GM19438 (cell line): Measurements from ENCODE around the gene CLDN18.

Experiments
- ATAC-seq: cut with Tn5 transposase; IDR thresholded peaks from one replicate; pipeline ENCODE4 v1.9.1; 2021; ENCODE audit warnings: low read depth; ENCODE audit not compliant: unreplicated experiment

The CLDN18 gene

DNA sequence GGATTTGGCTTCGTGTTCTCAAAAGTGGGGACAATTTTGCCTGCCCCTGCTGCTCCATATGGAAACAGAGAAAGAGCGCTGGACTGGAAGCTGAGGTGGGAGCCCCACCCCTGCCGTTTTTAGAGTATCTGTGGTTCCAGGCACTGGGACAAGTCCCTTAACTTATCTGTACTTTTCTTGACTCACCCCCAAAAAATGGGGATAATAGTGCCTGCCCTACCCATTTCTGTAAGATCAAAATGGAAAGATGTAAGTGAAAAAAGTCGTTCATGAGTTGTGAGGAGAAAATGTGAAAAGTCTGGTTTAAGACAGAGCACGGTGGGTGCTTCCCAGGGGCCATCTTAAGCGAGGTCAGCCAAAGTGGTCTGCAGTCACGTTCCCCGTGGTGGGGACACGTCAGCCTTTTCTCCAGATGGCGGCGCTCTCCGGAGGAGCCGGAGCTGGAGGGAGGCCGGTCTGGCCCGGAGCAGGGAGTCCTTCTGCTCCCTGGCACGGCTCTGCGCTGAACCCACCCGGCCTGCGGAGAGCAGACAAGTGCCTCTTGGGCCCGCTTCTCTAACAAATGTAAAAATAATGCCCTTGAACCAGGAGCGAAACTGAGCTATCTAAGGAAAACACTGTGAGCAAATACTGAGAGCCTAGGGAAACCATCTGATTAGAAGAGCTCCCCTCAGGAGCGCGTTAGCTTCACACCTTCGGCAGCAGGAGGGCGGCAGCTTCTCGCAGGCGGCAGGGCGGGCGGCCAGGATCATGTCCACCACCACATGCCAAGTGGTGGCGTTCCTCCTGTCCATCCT is at the start of gene CLDN18:
Gene CLDN18, plus strand, starts transcription at position 690 of the 797 bp plus-strand sequence. Its CDS starts 61 bp downstream, at position 751.
- no peak for ATAC-seq

- ATAC-seq, result no peak
Observed at GRCh38 chr3:137962251-137962650, 47.7 kb upstream of the CLDN18 start.

- ATAC-seq, result no peak
Observed at GRCh38 chr3:137963463-137963862, 46.5 kb upstream of the CLDN18 start.

DNA sequence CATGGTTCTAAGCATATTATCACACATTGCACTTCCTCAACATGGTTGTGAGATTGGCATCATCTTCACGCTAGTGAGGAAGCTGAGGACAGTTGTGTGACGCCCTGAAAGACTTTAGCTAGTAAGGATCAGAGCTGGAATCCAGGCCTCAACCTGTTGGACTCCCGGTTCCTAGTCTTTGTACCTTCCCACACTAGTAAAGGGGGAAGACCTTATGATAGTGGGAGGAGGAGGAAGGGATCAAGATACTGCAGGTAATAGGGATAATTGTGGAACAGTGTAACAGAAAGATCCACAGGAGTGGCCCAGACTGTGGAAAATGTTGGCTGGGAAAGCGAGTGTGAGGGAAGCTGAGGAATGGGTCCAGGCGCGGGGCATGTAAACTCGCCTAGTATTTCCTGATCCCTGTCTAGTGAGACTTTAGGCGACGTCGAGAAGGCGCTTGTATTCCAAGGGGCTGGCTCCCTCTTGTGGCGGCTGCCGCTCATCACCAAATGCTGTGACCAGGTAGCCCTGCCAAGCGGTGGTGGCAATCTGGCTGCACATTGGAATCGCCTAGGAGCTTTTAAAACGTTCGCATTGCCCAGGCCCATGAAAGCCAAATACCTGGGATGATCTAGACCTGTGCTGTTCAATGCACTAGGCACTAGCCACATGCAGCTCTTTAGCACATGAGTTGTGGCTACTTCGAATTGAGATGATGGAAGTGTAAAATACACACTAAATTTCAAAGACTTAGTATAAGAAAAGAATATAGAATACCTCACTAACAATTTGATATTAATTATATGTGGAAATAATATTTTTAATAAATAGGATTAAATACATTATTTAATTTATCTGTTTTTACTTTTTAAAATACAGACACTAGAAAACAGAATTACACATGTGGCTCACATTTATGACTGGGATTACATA is 38.8 kb upstream of the CLDN18 start:
- ATAC-seq, result peak; percentile 98

DNA sequence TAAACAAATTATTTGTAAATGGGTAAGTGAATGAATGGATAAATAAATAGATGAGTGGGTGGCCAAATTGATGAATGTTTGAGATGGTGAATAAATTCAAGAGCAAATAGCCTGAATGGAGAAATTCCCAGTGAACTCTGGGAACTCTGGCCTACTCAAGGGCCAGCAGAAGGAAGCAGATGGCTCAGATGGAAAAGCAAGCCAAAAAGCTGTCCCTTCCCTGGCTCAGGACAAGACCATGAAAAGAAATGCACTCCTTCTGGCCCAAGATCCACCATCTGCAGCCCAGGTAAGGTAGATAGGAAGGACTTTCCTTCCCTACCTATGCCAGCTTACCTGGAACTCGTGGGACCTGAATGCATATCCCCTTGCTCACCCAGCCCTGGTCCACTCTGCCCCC is 37.6 kb upstream of the CLDN18 start:
- no peak for ATAC-seq

DNA sequence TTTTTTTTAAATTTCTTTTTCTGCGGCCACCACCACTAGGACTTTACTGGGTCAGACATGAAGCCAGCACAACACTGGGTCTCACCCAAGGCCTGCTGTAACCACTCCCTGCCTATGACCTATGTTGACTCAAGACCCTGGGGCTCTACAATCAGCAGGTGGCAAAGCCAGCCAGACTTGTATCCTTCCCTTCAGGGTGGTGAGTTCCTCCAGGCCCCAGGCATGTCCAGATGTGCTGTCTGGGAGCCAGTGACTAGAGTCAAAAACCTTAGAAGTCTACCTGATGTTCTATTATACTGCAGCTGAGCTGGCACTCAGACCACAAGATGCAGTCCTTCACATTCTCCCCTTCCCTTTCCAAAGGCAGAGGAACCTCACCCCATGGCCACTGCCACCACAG is 31.6 kb upstream of the CLDN18 start:
- no peak for ATAC-seq

DNA sequence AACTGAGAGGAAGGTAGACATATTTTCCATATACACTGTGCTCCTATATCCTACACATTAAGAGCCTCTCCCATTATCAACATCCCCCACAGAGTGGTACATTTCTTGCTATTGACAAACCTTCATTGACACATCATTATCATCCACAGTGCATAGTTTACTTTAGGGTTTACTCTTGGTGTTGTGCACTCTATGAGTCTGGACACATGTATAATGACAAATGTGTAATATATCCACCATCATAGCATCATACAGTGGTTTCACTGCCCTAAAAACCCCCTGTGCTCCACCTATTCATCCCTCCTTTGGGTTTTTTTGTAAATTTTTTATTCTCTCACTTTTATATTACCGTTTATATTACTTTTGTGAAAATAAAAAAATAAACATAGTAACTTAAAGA is 22.2 kb upstream of the CLDN18 start:
- ATAC-seq, result no peak

GRCh38 chr3:137988152-137988551 is 21.8 kb upstream of the CLDN18 start:
- peak; percentile 85 for ATAC-seq

- peak; percentile 60 for ATAC-seq
Observed at GRCh38 chr3:137988982-137989381, 21.0 kb upstream of the CLDN18 start.

GRCh38 chr3:137990427-137990826 is 19.5 kb upstream of the CLDN18 start:
- no peak for ATAC-seq

GRCh38 chr3:137992592-137992991 is 17.4 kb upstream of the CLDN18 start:
- no peak for ATAC-seq

DNA sequence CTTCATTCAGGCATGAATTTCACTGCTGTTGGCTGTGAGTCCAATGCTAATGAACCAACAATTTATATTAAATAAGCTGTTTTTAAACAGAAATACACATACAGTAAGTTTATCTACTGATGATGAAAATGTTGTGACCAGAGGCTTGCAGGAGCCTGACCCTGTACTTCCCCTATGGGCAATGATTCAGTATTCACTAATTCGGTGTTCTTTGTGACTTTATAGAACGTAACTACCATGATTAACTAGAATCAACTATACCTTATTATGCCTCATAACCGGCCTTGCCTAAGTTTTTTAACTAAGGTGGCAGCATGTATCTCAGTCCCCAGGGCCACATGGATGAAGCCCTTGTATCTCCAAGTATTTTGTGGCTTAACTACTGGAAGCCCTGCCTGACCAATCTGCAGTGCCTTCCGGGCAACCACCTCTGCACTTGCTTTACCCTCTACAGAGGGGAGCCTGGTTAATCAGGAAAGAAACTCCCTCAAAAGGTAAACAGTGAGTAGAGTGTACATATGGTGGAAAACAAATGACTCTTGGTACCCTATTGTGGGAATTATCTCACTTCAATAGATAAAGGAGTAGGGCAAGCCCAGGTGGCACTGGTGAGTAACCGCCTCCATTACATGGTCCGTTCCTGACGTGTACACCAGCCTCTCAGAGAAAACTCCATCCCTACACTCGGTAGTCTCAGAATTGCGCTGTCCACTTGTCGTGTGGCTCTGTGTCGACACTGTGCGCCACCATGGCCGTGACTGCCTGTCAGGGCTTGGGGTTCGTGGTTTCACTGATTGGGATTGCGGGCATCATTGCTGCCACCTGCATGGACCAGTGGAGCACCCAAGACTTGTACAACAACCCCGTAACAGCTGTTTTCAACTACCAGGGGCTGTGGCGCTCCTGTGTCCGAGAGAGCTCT is 11.6 kb upstream of the CLDN18 start:
- ATAC-seq, result no peak

DNA sequence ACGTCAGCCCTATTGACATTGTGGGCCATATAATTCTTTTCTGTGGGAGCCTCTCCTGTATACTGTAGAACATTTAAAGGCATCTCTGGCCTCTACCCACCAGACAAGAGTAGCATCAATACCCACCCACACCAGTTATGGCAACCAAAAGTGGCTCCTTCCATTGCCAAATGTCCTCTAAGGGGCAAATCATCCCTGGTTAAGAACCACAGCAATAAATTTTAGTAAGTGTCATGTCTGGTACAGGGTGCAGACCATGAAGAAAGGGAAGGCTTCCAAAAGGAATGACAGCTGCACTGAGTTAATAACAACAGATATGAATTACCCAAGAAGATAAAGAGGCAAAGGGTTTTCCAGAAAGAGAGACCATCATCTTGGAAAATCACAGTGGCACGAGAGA is 6.9 kb upstream of the CLDN18 start:
- ATAC-seq, result no peak

- no peak for ATAC-seq
Observed at GRCh38 chr3:138005627-138006026, 4.3 kb upstream of the CLDN18 start.

DNA sequence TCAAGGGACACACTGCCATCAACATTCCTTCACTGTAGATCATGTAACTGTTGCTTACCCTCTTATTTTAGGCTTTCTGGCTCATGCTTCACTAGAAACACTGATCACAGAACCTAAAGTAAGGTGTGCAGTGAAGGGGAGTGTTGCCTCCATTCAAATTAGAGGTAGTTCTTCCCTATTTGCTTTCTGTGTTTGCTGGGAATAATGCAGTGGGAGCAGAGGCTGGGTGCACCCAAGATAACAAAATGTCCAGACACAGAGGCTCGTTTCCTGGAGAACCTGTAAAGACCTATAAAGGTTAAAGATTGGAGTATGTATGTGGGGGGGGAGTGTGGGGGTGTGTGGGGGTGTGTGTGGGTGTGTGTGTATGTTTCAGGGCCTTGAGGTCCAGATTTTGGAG is 2.1 kb upstream of the CLDN18 start:
- no peak for ATAC-seq

DNA sequence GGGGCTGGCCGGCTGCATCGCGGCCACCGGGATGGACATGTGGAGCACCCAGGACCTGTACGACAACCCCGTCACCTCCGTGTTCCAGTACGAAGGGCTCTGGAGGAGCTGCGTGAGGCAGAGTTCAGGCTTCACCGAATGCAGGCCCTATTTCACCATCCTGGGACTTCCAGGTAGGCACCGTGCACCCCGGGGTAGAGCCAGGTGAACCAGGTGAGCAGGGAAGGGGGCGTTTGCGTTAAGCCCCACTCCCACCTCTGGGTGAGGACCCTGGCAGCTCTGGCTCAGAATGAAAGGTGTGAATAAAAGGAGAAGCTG is 267 bp downstream of the CLDN18 start:
- no peak for ATAC-seq

DNA sequence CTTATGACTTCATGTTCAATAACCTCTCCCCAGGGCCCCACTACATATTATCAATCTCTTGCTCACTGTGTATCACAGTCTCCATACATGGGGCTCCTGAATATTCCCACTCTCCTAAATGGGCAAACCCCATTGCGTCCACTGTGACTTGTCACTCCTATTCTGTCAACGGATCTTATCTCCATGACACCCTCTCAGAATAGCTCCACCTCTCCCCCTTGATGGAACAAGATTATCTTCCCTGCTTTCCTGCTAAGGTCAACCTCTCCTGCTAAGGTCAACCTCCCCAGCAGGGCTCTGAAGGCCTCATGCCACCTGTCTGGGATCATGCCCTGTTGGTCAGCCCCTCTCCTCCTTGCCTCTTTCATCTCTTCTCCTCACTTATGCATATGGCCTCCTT is 1.8 kb downstream of the CLDN18 start:
- no peak for ATAC-seq

- no peak for ATAC-seq
Observed at GRCh38 chr3:138012526-138012925, 2.6 kb downstream of the CLDN18 start.

- ATAC-seq, result no peak
Observed at GRCh38 chr3:138016065-138016464, 6.1 kb downstream of the CLDN18 start.

DNA sequence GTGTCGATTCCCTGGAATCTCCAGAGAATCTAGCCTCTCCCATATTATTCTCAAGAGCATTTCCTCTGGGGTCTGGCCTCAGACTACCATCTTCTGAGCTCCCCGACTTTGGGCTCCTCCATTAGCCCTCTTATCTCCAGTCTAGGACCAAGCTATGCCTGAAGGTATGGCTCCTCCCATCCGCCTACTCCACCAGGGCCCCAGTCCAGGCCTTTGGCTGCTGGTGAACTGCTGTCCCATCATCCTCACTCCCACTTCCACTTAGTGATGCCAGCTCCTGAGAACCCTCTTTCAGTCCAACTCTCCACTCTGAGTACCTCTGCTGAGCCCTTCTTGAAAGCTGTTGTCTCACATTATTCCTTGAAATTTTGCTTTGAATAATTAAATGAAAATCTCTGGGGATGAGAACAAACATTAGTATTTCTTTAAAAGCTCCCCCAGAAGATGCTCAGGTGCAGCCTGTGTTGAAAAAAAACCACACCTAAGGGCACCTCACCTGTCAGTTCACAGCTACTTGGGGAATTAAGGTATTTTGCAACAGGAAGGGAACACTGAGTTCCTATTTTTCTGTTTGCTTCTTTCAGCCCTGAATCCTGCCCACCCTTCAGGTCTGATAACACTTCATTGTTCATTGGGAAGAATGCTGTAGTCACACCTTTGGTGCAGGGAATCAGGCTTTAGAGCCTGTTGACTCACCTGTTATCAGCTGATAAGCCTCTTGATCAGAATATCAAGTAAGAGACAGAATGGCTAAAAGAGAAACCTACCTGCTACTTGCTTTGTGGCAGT is 9.5 kb downstream of the CLDN18 start:
- ATAC-seq, result no peak
